GM21515 (cell line): ENCODE data around the gene AKAP13.

Experiments
- ATAC-seq: cut with Tn5 transposase; IDR thresholded peaks from one replicate; pipeline ENCODE4 v1.9.1; 2021; ENCODE audit not compliant: unreplicated experiment

Gene AKAP13

DNA sequence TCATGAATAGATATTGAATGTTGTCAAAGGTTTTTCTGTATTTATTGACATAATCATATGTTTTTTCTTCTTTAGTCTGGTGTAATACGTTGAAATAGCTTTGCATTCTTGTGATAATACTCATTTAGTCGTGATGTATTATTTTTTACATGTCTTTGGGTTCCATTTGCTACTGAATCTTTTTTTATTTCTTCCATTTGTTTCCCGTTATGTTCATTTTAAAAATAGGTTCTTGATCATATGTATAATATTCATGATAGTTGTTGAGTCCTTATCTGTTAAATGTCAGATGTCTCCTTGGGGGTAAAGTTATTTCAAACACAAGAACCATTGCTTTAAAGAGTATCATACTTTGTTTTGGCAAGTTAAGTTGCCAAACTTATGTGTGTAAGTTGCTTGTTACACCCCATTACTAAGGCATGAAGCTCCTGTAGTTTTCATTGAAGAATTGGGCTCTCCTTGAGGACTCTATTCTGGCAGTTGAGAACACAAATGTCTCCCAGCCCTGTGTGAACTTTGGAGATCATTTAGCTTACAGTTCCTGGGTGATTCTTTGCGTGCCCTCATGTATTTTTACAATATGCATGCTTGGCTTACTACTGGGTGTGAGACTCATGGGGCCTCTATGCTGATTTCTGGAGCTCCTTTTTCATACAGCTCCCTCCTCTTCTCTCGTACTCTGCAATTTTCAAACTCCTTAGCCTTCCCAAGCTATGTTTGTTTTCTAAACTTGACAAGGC lies 8.3 kb downstream of the AKAP13 start:
- ATAC-seq: no peak

DNA sequence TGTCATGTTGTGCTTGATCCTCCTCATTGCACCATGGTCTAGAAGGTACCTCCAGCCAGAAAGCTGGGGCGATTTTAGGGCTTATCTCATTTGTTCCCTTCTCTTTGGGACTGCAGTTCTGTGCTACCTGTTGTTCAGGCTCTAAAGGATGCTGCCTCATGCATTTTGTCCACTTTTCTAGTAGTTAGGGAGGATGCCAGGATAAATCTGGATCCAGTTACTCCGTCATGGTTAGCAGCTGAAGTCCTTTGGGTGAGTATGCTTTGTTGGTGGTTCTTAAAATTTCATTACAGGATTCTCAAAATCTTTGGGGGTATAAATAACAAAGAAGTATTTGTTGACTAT lies 8.9 kb downstream of the AKAP13 start:
- no peak for ATAC-seq

GRCh38 chr15:85389772-85390171 lies 9.4 kb downstream of the AKAP13 start:
- no peak for ATAC-seq

GRCh38 chr15:85393210-85393609 lies 12.8 kb downstream of the AKAP13 start:
- no peak for ATAC-seq

DNA sequence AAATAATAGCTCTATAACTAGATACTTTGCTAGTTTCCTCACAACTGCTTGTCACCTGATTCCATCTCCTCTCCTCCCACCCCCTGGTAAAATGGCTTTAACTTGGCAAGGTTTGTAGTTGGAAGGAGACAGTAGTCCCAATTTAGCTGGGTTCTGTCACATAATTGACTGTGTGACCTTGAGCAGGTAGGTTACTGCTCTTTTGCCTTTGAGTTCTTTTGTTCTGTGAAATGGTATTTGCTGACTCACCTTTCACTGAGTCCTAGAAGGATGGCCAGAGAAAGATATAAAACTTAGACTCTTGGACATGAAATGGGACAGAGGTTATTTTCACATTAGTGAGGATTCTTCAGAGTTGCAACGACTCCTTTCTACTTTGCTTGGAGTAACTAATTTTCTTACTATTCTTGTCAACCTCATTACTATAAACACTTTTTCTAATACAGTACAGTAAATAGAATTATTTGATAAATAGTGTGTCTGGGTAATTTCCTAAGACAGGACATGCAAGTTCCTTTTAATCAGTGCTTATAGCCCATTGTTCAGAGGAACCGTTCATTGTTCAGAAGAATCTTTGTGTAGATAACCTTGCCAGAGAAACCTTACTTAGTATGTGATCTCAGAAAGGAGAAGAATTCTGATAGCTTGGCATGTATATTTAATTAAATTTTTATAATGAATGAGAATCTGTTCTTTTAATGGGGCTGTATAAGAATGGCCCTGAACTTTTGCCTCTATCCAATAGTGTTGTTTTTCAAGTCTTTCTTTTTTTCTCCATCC lies 14.3 kb downstream of the AKAP13 start:
- no peak for ATAC-seq

DNA sequence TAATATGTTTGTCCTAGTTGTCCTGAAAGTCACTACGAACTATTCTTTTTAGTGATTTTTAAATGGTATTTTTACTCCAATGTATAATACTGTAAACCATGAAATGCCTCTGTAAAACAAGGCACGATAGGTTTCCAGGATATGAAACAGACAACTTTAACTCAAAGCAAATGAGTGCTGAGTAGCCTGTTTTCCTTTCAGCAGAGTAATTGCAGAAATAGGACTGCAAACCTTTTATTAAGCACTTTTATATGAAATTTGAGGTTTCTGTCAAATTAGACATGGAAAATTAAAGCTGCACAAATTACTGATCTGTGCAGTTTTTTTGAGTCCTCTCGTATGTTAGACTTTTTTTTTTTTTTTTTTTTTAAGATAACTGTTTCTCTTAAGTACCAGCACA lies 16.2 kb downstream of the AKAP13 start:
- no peak for ATAC-seq

DNA sequence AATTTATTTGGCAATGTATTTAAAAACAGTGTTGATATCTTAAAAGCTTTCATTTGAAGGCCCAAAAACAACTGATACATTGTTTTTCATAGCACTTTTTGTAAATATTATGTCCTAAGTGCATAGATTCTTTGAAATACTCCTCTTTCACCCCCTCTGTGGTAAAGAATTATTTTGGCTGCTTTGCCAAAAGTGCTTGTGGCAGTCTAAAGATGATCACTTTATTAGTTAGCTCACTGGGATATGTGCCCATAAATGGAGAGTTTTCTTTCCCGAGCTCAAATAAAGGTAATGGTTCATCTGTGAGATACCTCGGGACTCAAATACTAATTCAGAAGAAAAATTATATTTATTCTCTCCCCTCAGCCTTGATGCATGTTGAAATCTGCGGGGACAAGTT lies 16.7 kb downstream of the AKAP13 start:
- ATAC-seq: no peak

GRCh38 chr15:85397926-85398325 lies 17.5 kb downstream of the AKAP13 start:
- no peak for ATAC-seq

- no peak for ATAC-seq
Measured at GRCh38 chr15:85398822-85399221, 18.4 kb downstream of the AKAP13 start.

DNA sequence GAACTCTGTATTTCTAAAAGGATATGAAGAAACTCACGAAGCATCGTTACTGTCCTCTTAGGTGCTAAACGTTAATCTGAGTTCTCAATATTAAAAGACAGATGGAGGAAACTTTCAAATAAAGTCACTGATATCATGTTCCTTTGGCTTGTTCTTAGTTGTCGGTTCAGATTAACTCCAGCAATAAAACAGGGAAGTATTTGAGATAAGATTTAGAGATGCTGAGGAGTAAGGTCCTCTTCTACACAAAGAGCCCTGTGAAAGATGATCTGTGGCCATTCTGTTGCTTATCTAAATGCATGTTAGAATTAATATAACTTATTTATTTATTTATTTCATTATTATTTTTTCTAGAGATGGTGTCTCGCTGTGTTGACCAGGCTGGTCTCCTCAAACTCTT lies 19.2 kb downstream of the AKAP13 start:
- ATAC-seq: no peak

DNA sequence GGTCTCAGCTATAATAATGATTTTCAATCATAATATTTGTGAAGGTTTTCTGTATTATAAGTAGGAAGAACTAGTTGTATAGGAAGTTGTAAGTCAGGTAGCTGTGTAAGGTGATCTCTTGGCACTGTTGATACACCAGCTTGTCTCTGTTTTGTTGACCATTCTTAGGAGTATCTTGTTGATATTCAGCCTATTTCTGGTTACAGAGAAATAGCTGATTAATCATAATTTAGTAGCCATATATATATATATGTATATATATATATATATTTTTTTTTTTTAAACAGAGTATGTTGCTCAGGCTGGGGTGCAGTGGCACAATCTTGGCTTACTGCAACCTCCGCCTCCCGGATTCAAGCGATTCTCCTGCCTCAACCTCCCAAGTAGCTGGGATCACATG lies 20.2 kb downstream of the AKAP13 start:
- no peak for ATAC-seq

DNA sequence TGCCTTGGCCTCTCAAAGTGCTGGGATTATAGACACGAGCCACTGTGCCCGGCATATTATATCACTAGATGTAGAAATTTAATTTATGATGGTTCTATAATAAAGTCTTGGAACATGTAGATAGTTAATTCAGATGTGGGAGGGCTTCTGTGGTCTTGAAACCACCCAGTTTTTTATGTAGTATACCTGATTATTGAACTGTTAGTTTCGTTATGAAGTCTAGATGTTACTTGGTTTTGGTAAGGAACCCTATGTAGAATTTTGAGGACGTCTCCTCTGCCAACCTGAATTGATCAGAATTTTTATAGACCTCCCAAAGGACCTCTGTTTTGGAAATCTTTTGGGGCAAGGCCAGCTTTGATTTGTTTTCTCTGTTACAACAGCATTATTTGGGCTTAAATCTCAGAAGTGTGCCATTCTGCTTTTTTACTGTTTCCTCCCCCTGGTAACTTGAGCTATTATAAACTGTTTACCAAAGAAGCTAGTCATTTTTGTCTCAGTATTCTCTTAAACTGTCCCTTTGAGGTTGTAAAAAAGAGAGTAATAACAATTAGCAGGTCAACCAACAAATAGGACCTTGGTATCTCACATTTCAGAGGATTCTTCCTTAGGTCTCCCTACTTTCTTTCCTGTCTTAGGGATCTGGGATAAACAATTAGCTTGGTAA lies 20.8 kb downstream of the AKAP13 start:
- peak; percentile 46 for ATAC-seq

DNA sequence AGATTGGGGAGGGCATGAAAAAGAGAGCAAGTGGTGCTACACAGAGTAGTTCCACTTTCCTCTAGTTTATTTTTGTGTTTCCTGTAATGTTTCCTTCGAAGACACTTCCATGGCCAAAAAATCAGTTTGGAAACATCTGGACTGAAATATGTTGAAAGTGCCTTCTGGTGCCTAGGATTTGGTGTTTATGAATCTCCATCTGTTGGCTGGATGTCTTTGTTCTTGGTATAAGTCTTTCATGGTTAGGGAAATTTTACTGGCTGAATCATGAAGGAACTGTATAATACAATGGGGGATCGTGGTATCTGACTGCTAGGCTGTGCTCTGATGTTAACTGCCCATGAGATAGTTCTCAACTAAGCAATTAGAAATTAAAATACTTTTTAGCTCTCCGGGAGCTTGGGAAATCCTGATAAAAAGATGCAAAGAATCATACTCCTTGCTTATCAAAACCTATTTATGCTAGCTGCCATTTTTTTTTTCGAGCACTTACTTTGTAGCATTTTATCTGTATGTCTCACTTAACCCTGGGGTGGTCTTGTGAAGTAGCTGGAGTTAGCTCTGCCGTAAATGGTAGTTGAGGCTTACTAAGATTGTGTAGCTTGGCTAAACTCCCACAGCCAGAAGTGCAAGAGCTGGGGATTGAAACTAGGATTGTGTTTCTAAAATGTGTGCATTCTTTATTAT lies 21.9 kb downstream of the AKAP13 start:
- ATAC-seq: no peak

DNA sequence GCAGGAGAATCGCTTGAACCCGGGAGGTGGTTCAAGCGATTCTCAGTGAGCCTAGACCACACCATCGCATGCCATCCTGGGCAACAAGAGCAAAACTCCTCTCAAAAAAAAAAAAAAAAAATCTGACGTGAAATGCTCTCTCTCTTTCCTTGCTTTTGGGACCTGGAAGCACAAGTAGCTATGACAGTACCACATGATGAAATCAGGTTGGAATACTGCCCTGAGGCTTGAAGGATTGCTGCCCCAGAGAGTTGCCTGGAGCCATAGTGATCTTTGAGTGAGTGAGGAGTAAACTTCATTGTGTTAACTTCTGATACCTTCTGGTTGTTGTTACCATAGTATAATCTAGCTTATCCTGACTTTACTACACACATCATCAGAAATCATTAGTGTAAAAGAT lies 23.3 kb downstream of the AKAP13 start:
- ATAC-seq: no peak

- ATAC-seq: no peak
Measured at GRCh38 chr15:85404176-85404917, 23.9 kb downstream of the AKAP13 start.

- ATAC-seq: no peak
Measured at GRCh38 chr15:85404918-85405866, 24.8 kb downstream of the AKAP13 start.

DNA sequence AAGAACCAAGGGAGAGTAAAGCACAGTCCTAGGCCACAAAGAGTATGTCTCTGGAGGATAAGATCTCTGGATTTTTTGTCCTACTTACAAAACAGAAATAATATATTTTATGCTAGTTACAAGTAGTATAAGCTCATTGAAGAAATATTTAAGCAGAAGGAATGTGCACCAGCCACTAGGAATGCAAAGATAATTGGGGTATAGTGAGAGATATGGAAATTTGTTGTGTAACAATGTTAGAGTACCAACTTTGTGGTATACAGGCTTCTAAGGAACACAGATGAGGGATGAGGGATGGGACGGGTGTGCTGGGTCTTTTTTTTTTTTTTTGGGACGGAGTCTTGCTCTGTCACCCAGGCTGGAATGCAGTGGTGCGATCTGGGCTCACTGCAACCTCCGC lies 26.5 kb downstream of the AKAP13 start:
- ATAC-seq: no peak

DNA sequence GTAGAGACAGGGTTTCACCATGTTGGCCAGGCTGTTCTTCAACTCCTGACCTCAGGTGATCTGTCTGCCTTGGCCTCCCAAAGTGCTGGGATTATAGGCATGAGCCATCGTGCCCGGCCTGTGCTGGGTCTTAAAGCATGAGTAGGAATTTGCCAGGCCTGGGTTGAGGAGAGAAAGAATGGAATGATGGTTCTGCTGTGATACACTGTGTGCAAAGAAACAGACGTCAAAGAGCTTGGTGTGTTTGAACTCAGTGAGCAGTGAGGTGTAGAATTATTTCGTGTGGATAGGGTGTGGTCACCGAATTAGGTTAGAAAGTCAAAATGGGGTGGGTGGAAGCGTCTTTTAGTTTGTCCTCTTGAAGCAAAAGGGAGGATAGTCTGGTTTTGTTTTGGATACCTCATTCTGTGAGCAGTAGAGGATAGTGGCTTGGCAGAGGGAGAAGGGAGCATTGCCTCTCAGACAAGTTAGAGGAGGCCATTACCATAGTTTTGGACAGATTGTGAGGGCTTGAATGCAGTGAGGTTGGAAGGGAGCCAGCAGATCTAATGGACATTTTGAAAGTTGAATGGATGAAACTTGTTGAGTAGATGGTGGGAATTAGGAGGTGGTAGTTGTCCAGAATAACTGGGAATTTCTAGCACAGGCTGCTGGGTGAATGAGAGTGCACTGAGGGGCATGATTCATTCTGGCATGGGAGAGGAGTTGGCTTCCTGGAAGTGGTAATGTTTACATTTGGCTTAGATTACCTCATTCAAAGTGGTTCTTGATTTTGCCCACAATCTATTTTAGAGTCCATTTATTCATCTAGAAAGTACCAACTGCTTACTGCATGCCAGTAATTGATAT lies 27.2 kb downstream of the AKAP13 start:
- ATAC-seq: peak; percentile 42

DNA sequence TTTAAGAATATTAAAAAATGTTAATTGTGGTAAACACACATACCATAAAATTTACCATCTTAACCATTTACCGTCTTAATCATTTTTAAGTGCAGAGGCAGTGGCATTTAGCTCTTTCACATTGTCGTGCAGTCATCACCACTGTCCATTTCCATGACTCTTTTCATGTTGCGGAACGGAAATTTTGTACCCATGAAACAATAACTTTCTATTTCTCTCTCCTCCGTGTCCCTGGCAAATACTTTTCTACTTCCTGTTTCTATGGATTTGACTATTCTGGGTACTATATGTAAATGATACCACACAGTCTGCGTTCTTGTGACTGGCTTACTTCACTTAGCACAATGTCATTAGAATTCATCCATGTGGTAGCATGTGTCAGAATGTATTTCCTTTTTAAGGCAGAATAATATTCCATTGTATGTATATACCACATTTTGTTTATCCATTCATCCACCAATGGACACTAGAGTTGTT lies 27.9 kb downstream of the AKAP13 start:
- ATAC-seq: peak; percentile 39
